ENCODE data around the gene ATP8A2. TPM values are rescaled to one million over a fixed set of nuclear protein-coding genes. Genes with fewer than 3 reads are reported as not detected.

The ATP8A2 gene
- total RNA-seq, 1 experiment from 2014 or later: not detected

- intact Hi-C loops (cut with micrococcal nuclease; ENCODE audit: unreplicated experiment): no loop called here
- ChIA-PET CTCF (no interaction called here), POLR2A (ENCODE audit: unreplicated experiment) (interaction anchor here (0.6 kb wide), 1 partner anchor 59 kb away, joined by 3 read pairs; no protein-coding TSS in a partner anchor)
- Histone ChIP-seq H3K9me2 (ENCODE audit: insufficient read depth) (no peaks in the 10 kb centered on the region), H3K9me3 (ENCODE audit: insufficient read depth, low read depth) (no peaks in the 10 kb centered on the region), H3K79me2 (ENCODE audit: low read depth) (no peaks in the 10 kb centered on the region), H2AFZ (no peak overlapping the region), H3K27ac (no peak overlapping the region), H3K4me3 (no peak overlapping the region), H4K20me1 (ENCODE audit: insufficient read depth) (no peaks in the 10 kb centered on the region), H3F3A (ENCODE audit: insufficient read depth, low read depth) (no peaks in the 10 kb centered on the region), H3K4me1 (replicated peaks; ENCODE audit: insufficient read depth) (no peaks in the 10 kb centered on the region), H3K4me2 (no peak overlapping the region), H3K36me3 (ENCODE audit: low read depth) (no peaks in the 10 kb centered on the region), H3K27me3 (ENCODE audit: insufficient read depth, low read depth) (peaks cover 53% of the 10 kb centered on the region)
- TF ChIP-seq CTCF (conservative IDR thresholded peaks at IDR 0.05) (no peak), EZH2 (IDR thresholded peaks at IDR 0.05; ENCODE audit: low read depth) (no peak)
- BruUV-seq (replicated peaks): no TSS peak
- no peak for DNase-seq
Observed at GRCh38 chr13:25860862-25861261, 489.1 kb downstream of the ATP8A2 start.

DNA sequence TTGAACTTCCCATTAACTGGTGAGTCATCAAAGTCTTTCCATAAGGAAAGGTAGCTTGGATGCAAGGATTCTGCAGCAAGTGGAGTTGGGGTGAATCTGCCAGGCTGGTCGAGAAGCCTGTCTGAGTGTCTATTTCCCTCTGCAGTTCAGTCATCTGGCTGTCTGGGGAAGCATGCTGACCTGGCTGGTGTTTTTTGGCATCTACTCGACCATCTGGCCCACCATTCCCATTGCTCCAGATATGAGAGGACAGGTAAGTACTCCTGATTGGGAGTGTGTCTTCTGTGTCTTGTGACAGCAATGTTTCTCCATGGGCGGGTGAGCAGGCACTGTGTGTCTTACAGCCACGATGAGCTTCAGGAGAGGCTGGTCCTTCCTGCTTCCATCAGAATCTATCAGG is 490.4 kb downstream of the ATP8A2 start:
- Histone ChIP-seq H2AFZ (no peak overlapping the region), H3K36me3 (ENCODE audit: low read depth) (no peaks in the 10 kb centered on the region), H3K4me1 (replicated peaks; ENCODE audit: insufficient read depth) (no peaks in the 10 kb centered on the region), H3K9me2 (ENCODE audit: insufficient read depth) (no peaks in the 10 kb centered on the region), H4K20me1 (ENCODE audit: insufficient read depth) (no peaks in the 10 kb centered on the region), H3K27me3 (ENCODE audit: insufficient read depth, low read depth) (peaks cover 64% of the 10 kb centered on the region), H3K79me2 (ENCODE audit: low read depth) (no peaks in the 10 kb centered on the region), H3K4me2 (no peak overlapping the region), H3K9me3 (ENCODE audit: insufficient read depth, low read depth) (no peaks in the 10 kb centered on the region), H3F3A (ENCODE audit: insufficient read depth, low read depth) (no peaks in the 10 kb centered on the region), H3K4me3 (no peak overlapping the region), H3K27ac (no peak overlapping the region)
- intact Hi-C loops (cut with micrococcal nuclease; ENCODE audit: unreplicated experiment): no loop called here
- ChIA-PET CTCF (no interaction called here), POLR2A (ENCODE audit: unreplicated experiment) (no interaction called here)
- no TSS peak for BruUV-seq (replicated peaks)
- no peak for DNase-seq
- TF ChIP-seq EZH2 (IDR thresholded peaks at IDR 0.05; ENCODE audit: low read depth) (no peak), CTCF (conservative IDR thresholded peaks at IDR 0.05) (no peak)

DNA sequence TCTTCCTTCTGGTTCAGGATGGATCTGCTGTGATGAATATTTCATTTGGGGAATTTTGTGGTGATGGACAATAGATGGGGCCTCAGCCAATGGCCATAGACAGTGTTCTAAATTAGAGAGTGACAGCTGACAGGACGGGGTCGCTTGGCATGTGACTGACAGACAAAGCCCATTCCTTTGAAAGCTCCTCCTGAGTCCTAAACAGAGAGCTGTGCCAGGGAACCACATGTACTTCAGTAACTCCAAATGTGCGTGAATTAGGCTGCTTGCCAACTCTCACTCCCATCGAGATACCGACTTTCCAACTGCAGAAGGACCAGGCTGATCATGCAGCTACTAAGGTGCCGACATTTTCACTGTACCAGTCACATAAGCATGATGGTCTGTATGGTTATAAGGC is 492.3 kb downstream of the ATP8A2 start:
- Histone ChIP-seq H3K4me2 (no peak overlapping the region), H3K4me3 (no peak overlapping the region), H3F3A (ENCODE audit: insufficient read depth, low read depth) (no peaks in the 10 kb centered on the region), H3K4me1 (replicated peaks; ENCODE audit: insufficient read depth) (no peaks in the 10 kb centered on the region), H3K9me3 (ENCODE audit: insufficient read depth, low read depth) (no peaks in the 10 kb centered on the region), H3K9me2 (ENCODE audit: insufficient read depth) (no peaks in the 10 kb centered on the region), H3K79me2 (ENCODE audit: low read depth) (no peaks in the 10 kb centered on the region), H3K27ac (no peak overlapping the region), H3K36me3 (ENCODE audit: low read depth) (no peaks in the 10 kb centered on the region), H2AFZ (no peak overlapping the region), H4K20me1 (ENCODE audit: insufficient read depth) (no peaks in the 10 kb centered on the region; the same call in 1 of the 2 replicates), H3K27me3 (ENCODE audit: insufficient read depth, low read depth) (peaks cover 71% of the 10 kb centered on the region)
- DNase-seq: no peak
- no TSS peak for BruUV-seq (replicated peaks)
- intact Hi-C loops (cut with micrococcal nuclease; ENCODE audit: unreplicated experiment): no loop called here
- ChIA-PET CTCF (no interaction called here), POLR2A (ENCODE audit: unreplicated experiment) (no interaction called here)
- TF ChIP-seq CTCF (conservative IDR thresholded peaks at IDR 0.05) (no peak), EZH2 (IDR thresholded peaks at IDR 0.05; ENCODE audit: low read depth) (no peak)
